GM12874 (cell line): ENCODE measurements around the gene CNN2.

Experiments used
- CTCF ChIP-seq: IDR thresholded peaks from 2 replicates; pipeline ENCODE4 v1.5.1; 2011; ENCODE audit warnings: low read depth, mild to moderate bottlenecking, control low read depth, low read length, moderate library complexity; ENCODE audit not compliant: insufficient read depth

CNN2 gene

DNA sequence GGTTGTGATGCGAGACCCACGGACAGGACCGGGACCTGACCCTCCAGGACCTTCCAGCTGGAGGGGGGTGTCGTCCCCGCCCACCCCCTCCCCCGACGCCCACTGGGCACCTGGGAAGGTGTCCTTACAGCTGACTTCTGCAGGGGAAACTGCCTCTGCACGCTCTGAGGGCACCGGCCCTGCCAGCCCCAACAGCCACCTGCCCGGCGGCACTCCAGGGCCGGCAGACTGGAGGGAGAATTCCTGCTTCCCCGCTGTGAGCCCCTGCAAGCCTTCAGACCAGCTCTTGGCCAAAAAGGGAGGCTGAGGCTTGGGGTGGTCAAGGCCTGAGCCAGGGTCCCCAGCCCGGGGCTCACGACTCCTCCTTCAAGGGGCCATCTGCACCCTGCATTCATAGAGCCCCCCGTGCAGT, 1.2 kb downstream of the CNN2 start:
- no peak for TF ChIP-seq CTCF

DNA sequence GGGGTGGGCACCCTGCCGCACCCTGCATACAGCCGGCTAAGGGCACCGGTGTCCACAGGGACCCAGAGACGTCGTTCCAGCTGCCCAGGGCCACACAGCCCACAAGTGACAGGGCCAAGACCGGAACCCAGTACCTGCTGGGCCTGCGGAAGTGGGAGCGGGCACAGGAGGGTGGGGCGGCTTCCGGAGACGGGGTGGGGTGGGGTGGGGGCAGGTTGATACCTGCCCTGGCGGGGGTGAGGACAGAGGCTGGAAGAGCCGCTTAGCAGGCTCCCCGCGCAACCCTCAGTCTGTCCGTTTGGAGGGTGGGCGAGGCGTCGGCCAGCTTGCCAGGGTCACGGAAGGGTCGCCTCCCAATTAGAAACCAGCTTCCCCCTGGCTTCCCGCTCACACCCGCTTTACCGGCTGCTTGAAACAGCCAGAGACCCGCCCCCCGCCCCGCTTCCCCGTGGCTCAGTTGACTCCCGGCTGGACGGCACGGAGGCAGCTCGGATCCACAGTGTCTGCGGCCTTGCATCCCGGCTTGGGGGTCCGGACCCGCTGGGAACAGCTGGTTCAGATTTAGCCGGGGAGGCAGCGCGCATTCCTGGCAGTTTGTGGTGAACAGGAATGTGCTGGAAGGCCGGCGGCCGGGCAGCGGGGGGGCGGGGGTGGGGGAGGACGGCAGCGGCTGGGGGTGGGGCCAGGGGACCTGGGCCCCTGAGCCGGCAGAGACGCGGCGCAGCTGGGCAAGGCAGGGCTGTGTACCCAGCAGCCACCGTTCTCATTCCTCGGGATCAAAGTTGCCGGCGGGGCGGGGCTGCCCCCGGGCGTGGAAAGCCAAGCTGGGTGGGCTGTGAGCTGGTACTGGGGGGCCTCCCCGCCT, 1.9 kb downstream of the CNN2 start:
- TF ChIP-seq CTCF = no peak

DNA sequence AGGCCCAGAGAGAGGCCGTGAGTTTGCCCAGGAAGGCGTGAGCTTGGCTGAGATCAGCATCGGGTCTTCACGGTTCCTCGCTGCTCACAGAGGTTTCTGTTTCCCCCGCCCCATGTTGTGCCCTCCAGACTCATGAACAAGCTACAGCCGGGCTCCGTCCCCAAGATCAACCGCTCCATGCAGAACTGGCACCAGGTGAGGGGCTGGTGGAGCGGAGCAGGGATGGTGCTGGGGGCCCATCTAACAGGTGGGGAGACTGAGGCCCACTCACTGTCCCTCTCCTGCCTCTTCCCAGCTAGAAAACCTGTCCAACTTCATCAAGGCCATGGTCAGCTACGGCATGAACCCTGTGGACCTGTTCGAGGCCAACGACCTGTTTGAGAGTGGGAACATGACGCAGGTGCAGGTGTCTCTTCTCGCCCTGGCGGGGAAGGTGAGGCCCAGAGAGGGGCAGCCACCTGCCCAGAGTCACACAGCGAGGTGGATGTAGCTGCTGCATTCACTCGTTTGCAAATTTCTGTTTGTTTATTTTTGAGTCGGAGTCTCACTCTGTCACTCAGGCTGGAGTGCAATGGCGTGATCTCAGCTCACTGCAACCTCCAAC, 6.0 kb downstream of the CNN2 start:
- TF ChIP-seq CTCF = no peak

DNA sequence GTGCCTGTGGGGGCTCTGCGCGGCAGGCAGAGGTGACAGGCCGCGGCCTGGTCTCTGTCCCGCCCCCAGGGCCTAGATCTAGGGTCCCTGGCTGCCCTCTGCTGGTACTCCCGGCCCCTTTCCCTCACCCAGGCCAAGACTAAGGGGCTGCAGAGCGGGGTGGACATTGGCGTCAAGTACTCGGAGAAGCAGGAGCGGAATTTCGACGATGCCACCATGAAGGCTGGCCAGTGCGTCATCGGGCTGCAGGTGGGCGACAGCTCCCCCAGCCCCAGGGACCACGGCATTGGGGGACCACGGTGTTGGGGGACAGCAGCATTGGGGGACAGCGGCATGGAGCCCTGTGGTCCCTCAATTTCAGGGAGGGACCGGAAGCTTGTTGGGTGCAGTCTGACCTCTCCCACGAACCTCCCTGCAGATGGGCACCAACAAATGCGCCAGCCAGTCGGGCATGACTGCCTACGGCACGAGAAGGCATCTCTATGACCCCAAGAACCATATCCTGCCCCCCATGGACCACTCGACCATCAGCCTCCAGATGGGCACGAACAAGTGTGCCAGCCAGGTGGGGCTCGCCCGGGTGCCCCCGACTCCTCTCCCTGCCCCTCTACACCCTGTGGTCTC, 9.7 kb downstream of the CNN2 start:
- TF ChIP-seq CTCF = no peak

DNA sequence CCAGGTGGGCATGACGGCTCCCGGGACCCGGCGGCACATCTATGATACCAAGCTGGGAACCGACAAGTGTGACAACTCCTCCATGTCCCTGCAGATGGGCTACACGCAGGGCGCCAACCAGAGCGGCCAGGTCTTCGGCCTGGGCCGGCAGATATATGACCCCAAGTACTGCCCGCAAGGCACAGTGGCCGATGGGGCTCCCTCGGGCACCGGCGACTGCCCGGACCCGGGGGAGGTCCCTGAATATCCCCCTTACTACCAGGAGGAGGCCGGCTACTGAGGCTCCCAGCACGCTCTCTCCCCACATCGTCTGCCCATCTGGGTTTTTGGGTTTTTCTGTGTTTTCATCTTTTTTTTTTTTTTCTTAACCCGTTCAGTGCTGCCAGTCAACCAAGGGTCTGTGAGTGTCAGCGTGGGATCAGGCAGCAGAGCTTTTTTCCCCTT, 11.2 kb downstream of the CNN2 start:
- TF ChIP-seq CTCF = no peak

DNA sequence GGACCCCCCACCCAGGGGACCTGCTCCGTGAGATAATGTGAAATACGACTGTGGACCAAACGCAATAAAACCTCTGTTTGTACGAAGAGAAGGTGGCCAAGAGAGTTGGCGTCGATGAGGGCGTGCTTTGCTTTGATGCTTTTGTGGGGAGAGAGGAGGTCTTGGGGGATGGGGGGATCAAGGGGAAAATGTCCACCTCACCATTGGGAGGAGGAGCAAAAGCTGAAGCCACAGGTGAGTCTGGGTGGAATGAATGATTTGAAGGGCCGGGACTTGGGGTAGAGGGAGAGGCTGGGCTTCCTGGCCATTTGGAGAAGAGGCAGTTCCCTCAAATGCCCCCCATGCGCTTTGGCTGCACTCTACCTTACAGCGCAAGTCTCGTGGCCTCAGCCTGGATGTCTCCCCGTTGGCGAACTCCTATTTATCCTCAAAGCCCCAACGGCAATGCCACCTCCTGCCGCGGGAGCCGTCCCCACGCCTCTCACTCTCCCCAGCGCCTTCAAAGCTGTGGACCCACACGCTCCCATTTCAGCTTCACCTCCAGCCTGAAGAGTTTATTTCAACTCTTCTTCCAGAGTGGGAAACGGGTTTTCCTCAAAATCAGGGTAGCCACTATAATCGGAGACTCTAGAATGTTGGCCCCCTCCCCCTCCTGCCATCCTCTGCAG, 12.7 kb downstream of the CNN2 start:
- TF ChIP-seq CTCF = no peak

DNA sequence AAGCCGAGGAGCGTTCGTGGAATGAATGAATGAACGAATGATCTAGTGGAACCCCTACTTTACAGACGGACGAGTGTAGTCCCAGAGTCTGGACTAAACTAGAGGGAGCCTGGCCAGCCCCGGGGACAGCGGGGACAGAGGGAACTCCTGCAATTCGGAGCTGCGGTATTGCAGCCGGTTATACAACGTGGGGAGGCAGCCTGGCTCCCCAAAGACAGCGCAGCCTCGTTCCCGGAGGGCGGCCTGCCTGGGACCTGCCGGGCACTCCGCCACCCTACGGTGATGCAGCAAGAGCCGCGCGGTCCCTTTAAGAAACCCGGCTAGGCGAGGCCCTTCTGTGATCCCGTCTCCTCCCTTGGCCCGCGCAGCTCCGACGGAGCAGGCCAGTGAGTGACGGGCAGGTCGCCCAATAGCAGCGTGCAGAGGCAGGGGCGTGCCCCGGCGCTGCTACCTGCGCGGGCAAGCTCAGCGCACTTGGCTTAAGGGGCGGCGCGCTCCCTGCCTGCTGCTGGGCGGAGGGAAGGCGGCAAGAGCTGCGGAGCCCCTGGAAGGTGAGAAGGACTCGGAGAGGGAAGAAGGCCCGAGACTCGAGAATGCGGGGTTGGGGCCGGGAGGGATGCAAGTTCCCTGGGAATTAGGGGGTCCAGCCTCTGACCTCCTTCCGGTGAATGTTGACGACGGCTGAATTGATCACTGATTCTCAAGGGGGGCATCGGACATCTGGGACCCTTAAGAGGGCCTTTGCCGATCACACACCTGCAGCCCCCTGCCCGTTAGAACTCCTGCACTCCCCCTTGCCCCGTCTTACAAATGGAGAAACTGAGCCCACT, 13.5 kb downstream of the CNN2 start, which contains the start of gene ABCA7:
TSS of gene ABCA7 (plus strand) at position 462 of the 830 bp plus-strand sequence. CDS start 1,255 bp downstream, outside the sequence.
- no peak for TF ChIP-seq CTCF
